Activated T-helper 17 cell treated with anti-CD3 and anti-CD28 coated beads, Interleukin-2, amount 50 U/mL, for 72 hours (primary cell): ENCODE results near the gene AHR. TPM values are rescaled to one million over a fixed set of nuclear protein-coding genes. Genes with fewer than 3 reads are reported as not detected.
"Not testable (repeated sequence)": the region's sequence is repeated elsewhere in the genome, so short reads cannot be mapped to it uniquely, and the experiment has no call there.

Experiments
- ATAC-seq: fragments of 150-1000 bp; cut with Tn5 transposase; replicated peaks from 2 replicates; pipeline ENCODE4 v1.10.0; 2021; ENCODE audit warnings: mild to moderate bottlenecking, moderate library complexity
- H3K27ac Mint-ChIP-seq: one replicate; pipeline ENCODE4 v1.8.0; 2022; ENCODE audit warnings: mixed read lengths
- H3K27me3 Mint-ChIP-seq: one replicate; pipeline ENCODE4 v1.8.0; 2022; ENCODE audit warnings: mixed read lengths
- H3K36me3 Mint-ChIP-seq: one replicate; pipeline ENCODE4 v1.8.0; 2022; ENCODE audit warnings: low read depth, mild to moderate bottlenecking, mixed read lengths
- H3K4me1 Mint-ChIP-seq: one replicate; pipeline ENCODE4 v1.8.0; 2022; ENCODE audit warnings: mixed read lengths
- H3K4me3 Mint-ChIP-seq: one replicate; pipeline ENCODE4 v1.8.0; 2022; ENCODE audit warnings: mild to moderate bottlenecking, mixed read lengths
- H3K9me3 Mint-ChIP-seq: one replicate; pipeline ENCODE4 v1.8.0; 2022; ENCODE audit warnings: mixed read lengths
- total RNA-seq, 2 donors: library from RNA; stranded (reverse); gene quantifications; one replicate each; pipeline ENCODE4 v1.2.3, GENCODE V29; 2022

Gene AHR
- total RNA-seq, 2 donors from 2014 or later, result 62.0 to 64.3 TPM

DNA sequence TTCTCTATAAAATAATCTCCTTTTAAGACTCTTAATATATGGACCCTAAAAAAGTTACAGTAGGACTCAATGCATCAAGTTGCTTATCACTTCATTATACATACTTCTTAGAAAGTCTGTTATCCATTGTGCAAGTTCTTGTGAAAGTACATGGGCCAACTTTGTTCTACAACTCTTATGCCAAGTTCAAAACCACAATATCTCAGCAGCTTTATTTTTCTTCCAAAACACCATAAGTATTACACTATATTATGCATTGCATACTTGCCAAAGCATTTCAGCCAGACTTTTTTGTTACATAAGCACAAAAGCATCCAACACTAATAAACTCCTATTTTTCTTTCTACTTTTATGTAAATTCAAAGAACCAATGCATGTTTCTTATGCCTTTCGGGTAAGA lies 94.4 kb downstream of the AHR start:
- Mint-ChIP-seq H3K27me3 (peaks cover 8% of the 10 kb centered on the region), H3K9me3 (no peaks in the 10 kb centered on the region), H3K36me3 (no peaks in the 10 kb centered on the region), H3K4me1 (no peaks in the 10 kb centered on the region), H3K4me3 (no peak overlapping the region), H3K27ac (no peak overlapping the region)
- no peak for ATAC-seq

DNA sequence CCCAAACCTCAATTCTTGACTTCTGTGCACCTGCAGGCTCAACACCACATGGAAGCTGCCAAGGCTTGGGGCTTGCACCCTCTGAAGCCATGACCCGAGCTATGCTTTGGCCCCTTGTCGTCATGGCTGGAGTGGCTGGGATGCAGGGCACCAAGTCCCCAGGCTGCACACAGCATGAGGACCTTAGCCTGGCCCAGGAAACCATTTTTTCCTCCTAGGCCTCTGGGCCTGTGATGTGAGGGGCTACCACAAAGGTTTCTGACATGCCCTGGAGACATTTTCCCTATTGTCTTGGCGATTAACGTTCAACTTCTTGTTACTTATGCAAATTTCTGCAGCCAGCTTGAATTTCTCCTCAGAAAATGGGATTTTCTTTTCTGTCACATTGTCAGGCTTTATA lies 96.1 kb downstream of the AHR start:
- not testable (repeated sequence) for ATAC-seq, H3K4me1 Mint-ChIP-seq, H3K36me3 Mint-ChIP-seq, H3K9me3 Mint-ChIP-seq, H3K27ac Mint-ChIP-seq, H3K4me3 Mint-ChIP-seq
- peaks cover 10% of the 10 kb centered on the region for H3K27me3 Mint-ChIP-seq
